HG02798 (cell line): Measurements from ENCODE around the gene FAM174C.
"Not testable (repeated sequence)": the region's sequence is repeated elsewhere in the genome, so short reads cannot be mapped to it uniquely, and the experiment has no call there.

Source experiments
- ATAC-seq: cut with Tn5 transposase; IDR thresholded peaks from one replicate; pipeline ENCODE4 v1.9.1; 2021; ENCODE audit warnings: mild to moderate bottlenecking; ENCODE audit not compliant: unreplicated experiment, poor library complexity

FAM174C gene

GRCh38 chr19:1313695-1314613 lies 38.6 kb downstream of the FAM174C start:
- ATAC-seq = no peak

- ATAC-seq = no peak
Measured at GRCh38 chr19:1315470-1316166, 40.3 kb downstream of the FAM174C start.

GRCh38 chr19:1316466-1316865 lies 41.1 kb downstream of the FAM174C start:
- ATAC-seq = no peak

DNA sequence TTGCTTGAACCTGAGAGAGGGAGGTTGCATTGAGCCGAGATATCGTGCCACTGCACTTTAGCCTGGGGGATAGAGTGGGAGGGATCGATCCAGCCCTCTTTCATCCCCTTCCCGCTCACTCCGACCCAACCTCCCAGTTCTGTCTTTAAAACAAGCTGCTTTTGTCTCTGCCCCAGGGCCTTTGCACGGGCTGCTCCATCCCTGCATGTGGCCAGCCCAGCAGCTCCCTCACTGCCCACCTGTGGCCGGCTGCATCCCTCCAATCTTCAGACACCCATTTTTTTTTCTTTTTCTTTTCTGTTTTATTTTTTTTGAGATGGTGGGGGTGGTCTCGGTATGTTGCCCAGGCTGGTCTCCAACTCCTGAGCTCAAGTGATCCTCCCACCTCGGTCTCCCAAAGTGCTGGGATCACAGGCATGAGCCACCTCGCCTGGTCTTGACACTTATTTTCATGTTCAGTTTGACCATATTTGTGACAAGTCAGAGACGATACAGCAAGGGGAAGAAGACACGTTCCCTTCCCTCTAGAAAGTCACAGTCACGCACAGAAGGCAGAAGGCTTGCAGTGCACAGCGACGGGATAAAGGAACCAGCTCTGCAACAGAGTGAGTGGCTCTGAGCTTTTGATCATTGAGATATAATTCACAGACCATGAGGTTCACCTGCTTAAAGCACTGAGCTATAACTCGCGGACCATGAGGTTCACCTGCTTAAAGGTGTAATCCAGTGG lies 42.1 kb downstream of the FAM174C start:
- ATAC-seq = no peak

GRCh38 chr19:1318678-1319471 lies 43.5 kb downstream of the FAM174C start:
- ATAC-seq = no peak

- not testable (repeated sequence) for ATAC-seq
Measured at GRCh38 chr19:1320282-1320650, 44.9 kb downstream of the FAM174C start.

- ATAC-seq = no peak
Measured at GRCh38 chr19:1321539-1321938, 46.2 kb downstream of the FAM174C start.

DNA sequence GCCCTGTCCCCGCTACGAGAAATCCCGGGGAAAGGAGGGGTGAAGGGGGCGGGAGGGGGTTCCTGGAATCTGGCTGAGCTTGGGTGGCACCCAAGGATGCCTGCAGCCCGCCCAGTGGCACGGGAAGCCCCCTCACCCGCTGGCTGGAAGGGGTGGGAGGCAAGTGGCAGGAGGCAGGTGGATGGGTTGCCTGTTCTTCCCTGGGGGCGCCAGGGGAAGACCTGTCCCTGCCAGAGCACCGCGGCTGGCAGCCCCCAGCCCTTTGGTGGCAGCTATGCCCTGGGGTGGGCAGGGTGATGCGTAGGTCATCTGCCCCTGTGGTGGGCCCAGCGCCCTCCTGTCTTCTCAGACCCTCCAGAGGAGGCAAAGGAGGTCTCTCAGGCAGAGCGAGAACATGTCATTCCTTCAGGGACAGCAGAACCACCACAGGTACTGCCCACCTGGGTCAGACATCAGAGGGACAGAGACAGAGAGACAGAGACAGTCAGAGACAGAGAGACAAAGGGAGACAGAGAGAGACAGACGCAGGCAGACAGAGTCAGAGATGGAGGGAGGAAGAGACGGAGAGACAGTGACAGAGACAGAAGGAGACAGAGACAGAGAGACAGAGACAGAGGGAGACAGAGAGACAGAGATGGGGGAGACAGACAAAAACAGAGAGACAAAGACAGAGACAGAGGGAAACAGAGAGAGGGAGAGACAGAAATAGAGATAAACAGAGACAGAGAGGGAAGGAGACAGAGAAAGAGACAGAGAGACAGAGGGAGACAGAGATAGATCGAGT lies 47.1 kb downstream of the FAM174C start:
- no peak for ATAC-seq

DNA sequence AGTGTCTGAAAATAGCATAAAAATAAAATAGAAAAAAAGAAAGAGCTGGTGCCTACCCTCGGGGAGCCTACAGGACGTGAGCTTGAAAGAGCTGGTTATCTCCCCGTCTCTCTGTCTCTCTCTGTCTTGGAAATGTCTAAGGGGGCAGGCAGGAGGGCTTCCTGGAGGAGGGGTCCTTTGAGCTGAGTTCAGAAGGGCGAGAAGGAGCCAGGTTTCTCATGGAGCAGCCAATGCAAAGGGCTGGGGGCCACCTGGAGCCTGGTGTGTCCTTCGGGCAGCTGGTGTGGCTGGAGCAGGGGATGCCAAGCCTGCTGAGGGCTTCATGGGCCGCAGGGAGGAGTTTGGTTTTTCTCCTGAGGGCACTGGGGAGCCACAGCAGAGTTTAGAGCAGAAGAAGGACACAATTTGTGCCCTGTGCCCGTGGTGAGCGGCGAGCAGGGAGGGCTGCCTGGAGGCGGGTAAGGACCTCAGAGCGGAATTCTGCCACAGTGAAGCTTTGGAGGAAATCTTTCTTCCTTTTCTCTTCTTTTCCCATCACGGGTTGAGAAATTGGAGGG lies 49.0 kb downstream of the FAM174C start:
- no peak for ATAC-seq

DNA sequence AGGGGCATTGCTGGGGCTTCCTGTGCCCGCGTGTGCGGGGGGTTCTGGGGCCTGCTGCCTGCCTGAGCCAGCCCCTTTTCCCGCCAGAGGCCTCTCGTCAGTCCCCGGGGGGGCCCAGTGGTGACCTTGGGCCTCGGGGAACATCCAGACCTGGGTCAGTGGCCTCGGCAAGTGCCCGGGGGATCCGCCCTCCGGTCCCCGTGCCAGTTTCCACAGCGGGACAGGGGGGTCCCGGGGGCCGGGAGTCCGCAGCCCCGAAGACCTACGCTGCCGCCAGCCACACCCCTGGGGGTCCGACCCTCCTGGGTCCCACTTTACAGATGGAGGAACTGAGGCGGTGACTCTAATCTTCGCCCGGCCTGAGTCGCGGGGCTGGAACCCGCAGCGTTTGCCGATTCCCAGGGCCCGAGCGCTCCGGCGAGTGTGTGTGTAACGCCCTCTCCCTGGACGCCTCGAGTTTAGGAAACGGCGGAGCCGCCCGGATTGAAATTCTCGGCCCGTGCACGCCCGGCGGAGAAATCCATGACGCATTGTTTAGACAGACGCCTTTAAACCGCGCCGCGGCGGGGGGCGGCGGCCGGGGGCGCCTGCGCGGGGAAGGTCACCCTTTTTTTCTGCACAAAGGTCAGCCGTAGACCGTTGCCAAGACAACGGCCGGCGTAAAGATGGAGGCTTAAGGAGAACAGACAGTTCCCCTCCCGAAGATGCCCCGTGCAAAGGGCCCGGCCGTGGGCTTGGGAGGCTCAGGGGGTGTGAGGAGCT lies 49.7 kb downstream of the FAM174C start:
- no peak for ATAC-seq

GRCh38 chr19:1325568-1326294 lies 50.4 kb downstream of the FAM174C start:
- ATAC-seq = no peak

- ATAC-seq = no peak
Measured at GRCh38 chr19:1327125-1327524, 51.8 kb downstream of the FAM174C start.
